Colonic mucosa (tissue), 4 donors: ENCODE measurements around the gene AREG. TPM values are rescaled to one million over a fixed set of nuclear protein-coding genes. Genes with fewer than 3 reads are reported as not detected.

Source experiments
- DNase-seq: peaks from one replicate; pipeline ENCODE4 v3.0.0-alpha.2; 2020
- H3K27ac ChIP-seq: fragments of 200-600 bp; one replicate; pipeline ENCODE4 v1.8.0; 2021
- H3K27me3 ChIP-seq: fragments of 200-600 bp; one replicate; pipeline ENCODE4 v1.8.0; 2021
- H3K36me3 ChIP-seq: fragments of 200-600 bp; one replicate; pipeline ENCODE4 v1.8.0; 2021
- H3K4me1 ChIP-seq: fragments of 200-600 bp; one replicate; pipeline ENCODE4 v1.8.0; 2021; ENCODE audit warnings: mild to moderate bottlenecking
- H3K4me3 ChIP-seq: fragments of 200-600 bp; one replicate; pipeline ENCODE4 v1.8.0; 2021
- H3K9ac ChIP-seq, 2 donors: one replicate each; pipeline ENCODE4 v1.7.0; 2013; ENCODE audit warnings: control low read depth in 2 of 2, low read depth in 2 of 2, low read length in 2 of 2
- H3K9me3 ChIP-seq: fragments of 200-600 bp; one replicate; pipeline ENCODE4 v1.8.0; 2021
- CTCF ChIP-seq: fragments of 200-600 bp; IDR thresholded peaks from one replicate; pipeline ENCODE4 v1.8.0; 2022; ENCODE audit warnings: antibody characterized with exemption, mild to moderate bottlenecking
- intact Hi-C: fragments of 100-400 bp; cut with DNase I; formaldehyde crosslinking; loops from one replicate; pipeline ENCODE4 v1.14.1; 2022
- total RNA-seq, 2 donors: library from RNA; stranded (reverse); fragmentation: NEBNext Ultra II Directional in 1 of 2; extraction: Animal tissue kit (Norgen Biotek cat#: 25700) in 1 of 2; gene quantifications; one replicate each; pipeline ENCODE4 v1.2.1, GENCODE V29; 2021
- donor health status: healthy.
- donor health status: DM: no; HTN: no; CAD: no.
- donor health status: DM: no; HTN: no; CAD: no.

AREG gene
- total RNA-seq, 2 donors from 2014 or later, result 13.4 to 21.7 TPM

GRCh38 chr4:74433043-74433442 lies 11.9 kb upstream of the AREG start:
- Histone ChIP-seq H3K4me3 (no peak overlapping the region), H3K36me3 (no peaks in the 10 kb centered on the region), H3K27me3 (no peaks in the 10 kb centered on the region), H3K4me1 (no peaks in the 10 kb centered on the region), H3K9ac (no peak overlapping the region), H3K9me3 (no peaks in the 10 kb centered on the region), H3K27ac (no peak overlapping the region)
- intact Hi-C loops, result no loop called here
- no peak for DNase-seq
- no peak for TF ChIP-seq CTCF

GRCh38 chr4:74433541-74434172 lies 11.3 kb upstream of the AREG start:
- H3K4me1 ChIP-seq, result no peaks in the 10 kb centered on the region
- no peak overlapping the region for H3K4me3 ChIP-seq

GRCh38 chr4:74435296-74435695 lies 9.6 kb upstream of the AREG start:
- no peak overlapping the region for H3K4me3 ChIP-seq
- H3K27ac ChIP-seq, result no peak overlapping the region
- no peak overlapping the region for H3K9ac ChIP-seq
- no peak for DNase-seq
- no peaks in the 10 kb centered on the region for H3K9me3 ChIP-seq
- H3K36me3 ChIP-seq, result no peaks in the 10 kb centered on the region
- H3K27me3 ChIP-seq, result no peaks in the 10 kb centered on the region
- intact Hi-C loops, result no loop called here
- no peaks in the 10 kb centered on the region for H3K4me1 ChIP-seq
- no peak for TF ChIP-seq CTCF

More at GRCh38 chr4:74433541-74434172, 11.3 kb upstream of the AREG start:
- Histone ChIP-seq H3K27ac (no peak overlapping the region), H3K9me3 (no peaks in the 10 kb centered on the region), H3K27me3 (no peaks in the 10 kb centered on the region), H3K36me3 (no peaks in the 10 kb centered on the region), H3K9ac (no peak overlapping the region)
- no peak for DNase-seq
- intact Hi-C loops, result no loop called here
- no peak for TF ChIP-seq CTCF

- intact Hi-C loops, result no loop called here
- TF ChIP-seq CTCF, result no peak
Observed at GRCh38 chr4:74437866-74438265, 7.1 kb upstream of the AREG start.

GRCh38 chr4:74438661-74439060 lies 6.3 kb upstream of the AREG start:
- DNase-seq, result no peak
- Histone ChIP-seq H3K4me3 (no peak overlapping the region), H3K4me1 (no peaks in the 10 kb centered on the region), H3K27ac (no peak overlapping the region), H3K27me3 (no peaks in the 10 kb centered on the region), H3K9ac (no peak overlapping the region), H3K9me3 (no peaks in the 10 kb centered on the region), H3K36me3 (no peaks in the 10 kb centered on the region)
- no peak for TF ChIP-seq CTCF
- intact Hi-C loops, result no loop called here

More at GRCh38 chr4:74437866-74438265, 7.1 kb upstream of the AREG start:
- Histone ChIP-seq H3K27me3 (no peaks in the 10 kb centered on the region), H3K4me1 (no peaks in the 10 kb centered on the region), H3K9ac (no peak overlapping the region), H3K36me3 (no peaks in the 10 kb centered on the region), H3K27ac (no peak overlapping the region), H3K9me3 (no peaks in the 10 kb centered on the region), H3K4me3 (no peak overlapping the region)
- DNase-seq, result no peak
